ENCODE results near the gene VEPH1.

VEPH1 gene

GRCh38 chr3:157523814-157524213, 20.6 kb upstream of the VEPH1 start:
- DNase-seq (ENCODE audit: low spot score), result no peak

DNA sequence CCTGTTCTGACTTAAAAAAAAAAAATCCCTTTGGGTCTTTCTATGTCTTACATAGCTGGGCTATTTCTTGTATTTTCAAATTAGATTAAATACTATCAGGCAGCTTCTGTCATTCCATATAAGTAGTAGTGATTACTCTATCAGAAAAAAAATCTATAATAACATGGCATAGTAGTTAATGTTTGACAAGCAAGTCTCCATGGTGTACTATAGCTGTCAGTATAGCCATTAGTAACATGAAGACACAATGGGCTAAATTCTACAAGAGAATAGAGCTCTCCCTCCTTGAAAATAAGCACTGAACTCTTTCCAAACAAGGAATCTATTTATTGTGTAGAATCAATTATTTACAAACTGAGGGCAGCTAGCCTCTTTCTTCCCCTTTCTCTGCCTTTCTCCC, 19.4 kb upstream of the VEPH1 start:
- DNase-seq (ENCODE audit: low spot score), result no peak

- DNase-seq (ENCODE audit: low spot score), result no peak
Measured at GRCh38 chr3:157520485-157521150, 17.4 kb upstream of the VEPH1 start.

DNA sequence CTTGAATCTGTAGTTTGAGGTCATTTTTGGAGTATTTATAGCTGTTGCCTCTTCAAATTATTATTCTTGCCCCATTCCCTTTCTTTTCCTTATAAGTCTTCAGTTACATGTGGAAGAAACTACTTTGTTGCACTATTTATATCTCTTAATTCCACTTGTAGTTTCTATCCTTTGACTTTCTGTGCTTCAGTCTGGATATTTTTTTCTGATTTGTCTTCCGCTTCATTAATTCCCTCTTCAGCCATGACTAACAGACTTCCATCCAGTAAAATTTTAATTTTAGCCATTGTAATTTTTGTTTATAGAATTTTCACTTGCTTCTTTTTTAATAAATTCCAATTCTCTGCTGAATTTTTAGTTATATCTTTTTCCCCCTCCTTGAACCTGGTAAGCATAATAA, 15.7 kb upstream of the VEPH1 start:
- DNase-seq (ENCODE audit: low spot score), result no peak

DNA sequence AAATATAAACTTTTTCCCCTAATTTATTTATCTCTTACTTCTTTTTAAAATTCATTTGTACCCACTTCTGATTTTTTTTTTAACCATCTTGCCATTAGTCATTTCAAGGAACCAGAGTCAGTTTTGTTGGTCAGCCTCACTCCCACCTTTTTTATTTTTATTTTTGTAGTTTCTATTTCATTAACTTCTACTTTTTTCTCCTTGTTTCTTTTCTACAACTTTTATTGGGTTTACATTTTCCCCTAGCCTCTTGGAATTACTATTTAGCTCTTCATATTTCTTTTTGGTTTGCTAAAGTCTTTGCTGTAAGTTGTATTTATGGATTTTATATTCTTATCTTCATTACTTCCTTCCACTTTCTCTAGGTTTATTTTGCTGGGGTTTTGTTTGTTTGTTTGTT, 13.7 kb upstream of the VEPH1 start:
- no peak for DNase-seq (ENCODE audit: low spot score)

DNA sequence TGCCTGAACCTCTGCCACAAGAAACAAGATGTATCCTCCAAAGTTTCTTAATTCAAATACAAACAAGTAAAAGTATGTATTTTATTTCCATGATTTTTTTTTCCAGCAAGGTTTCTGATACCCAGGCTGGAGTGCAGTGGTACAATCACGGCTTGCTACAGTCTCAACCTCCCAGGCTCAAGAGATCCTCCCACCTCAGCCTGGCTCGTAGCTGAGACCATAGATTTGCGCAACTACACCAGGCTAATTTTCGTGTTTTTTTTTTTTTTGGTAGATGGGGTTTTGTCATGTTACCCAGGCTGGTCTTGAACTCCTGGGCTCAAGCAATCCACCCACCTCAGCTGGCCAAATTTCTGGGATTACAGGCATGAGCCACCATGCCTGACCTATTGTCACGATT, 12.2 kb upstream of the VEPH1 start:
- DNase-seq (ENCODE audit: low spot score), result no peak

- DNase-seq (ENCODE audit: low spot score), result no peak
Measured at GRCh38 chr3:157514371-157514895, 11.2 kb upstream of the VEPH1 start.

DNA sequence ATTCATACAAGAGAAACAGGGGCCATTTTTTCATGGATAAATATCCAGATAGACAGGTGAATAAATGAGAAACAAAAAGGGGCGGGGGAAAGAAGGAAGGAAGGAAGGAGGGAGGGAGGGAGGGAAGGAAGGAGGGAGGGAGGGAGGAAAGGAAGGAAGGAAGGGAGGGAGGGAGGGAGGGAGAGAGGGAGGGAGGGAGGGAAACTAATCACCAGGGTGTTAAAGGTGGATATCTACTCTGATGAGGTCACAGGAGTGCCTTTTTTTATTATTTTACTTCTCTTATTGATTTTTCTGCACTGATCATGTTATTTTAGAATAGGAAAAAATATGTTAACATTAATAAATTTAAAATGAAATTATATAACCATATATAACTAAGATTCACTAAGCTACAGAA, 10.4 kb upstream of the VEPH1 start:
- DNase-seq (ENCODE audit: low spot score), result no peak

DNA sequence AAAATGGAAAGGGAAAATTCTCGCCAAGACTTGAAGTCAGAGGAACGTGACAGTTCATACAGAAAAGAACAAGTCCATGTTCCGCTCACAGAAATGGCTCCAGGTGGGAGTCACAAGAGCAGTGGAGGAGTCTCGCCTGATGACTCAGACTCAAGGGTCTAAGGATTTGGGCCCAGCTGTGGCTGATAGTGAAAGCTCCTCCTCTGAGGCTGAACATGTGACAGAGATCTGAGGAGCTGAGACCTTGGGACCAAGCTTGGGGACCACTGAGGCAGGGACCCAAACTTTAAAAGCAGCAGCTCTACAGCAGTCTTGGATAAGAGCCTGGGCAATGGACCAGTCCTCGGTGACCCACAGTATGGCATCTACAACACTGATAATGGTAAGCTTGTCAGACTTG, 9.3 kb upstream of the VEPH1 start:
- DNase-seq (ENCODE audit: low spot score), result no peak

DNA sequence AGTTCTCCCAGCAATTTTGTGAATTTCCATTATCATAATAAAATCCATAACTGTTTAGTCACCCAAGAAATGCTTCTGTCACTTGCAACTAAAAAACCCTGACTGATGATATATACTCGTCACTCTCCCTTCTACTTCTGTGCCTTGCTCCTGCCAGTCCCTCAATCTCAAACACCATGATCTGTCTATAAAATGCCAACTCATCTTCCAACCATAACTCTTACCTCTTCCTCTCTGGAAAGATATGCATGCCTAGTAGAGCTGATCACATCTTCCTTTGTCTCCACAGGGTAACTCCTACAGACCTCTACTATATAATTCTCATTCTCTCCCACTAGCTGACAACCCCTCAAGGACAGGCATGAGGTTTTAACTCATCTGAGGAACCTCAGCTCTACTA, 5.2 kb upstream of the VEPH1 start:
- DNase-seq (ENCODE audit: low spot score), result no peak

- no peak for DNase-seq (ENCODE audit: low spot score)
Measured at GRCh38 chr3:157501863-157502262, 1.4 kb downstream of the VEPH1 start.

DNA sequence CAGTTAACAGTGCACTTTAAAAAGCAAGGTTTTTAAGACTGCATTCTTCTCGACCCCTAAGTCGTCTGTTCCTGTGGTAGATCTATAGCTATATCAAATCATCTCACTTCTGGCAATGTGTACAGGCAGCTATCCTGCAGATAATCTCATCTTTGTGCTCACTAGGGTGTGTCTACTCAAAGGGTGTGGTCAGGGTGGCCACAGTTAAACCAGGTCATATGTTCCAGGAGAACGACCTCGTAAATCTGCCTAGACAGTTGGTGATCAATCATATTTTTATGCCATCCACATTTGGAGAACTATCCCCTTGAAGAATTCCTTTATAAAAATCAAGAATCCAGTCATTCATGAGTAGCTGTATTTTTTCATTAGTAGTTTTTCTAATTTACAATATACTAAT, 3.0 kb downstream of the VEPH1 start:
- DNase-seq (ENCODE audit: low spot score), result peak; percentile 93

DNA sequence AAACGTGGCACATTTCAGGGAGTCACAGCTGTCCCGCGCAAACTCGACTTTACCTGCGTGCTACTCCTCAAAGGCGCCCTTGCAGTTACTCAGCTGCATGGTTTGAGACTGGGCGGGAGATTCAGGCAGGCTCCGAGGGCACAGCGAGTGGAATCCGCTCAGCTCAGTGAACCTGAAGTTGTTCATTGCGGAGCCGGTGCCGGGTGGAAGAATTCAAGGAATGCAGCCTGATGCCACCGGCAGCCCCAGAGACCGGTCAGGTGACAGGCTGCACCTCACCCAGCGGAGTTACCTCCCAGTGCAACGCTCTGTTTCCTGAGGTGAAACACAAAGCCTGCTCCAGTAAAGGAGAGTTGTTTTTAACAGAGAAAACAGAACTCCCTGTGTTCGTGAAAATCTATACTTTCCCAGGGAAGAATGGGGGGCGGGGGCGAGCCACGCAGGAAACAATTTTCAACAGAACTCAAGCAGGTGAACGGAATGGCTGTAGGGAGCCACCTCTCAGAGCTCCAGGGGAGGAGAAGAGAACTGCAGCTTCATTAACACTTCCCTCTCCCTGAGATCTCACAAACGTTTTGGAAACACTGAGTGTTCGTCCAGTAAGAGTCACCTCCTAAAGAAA, 3.8 kb downstream of the VEPH1 start:
- DNase-seq (ENCODE audit: low spot score), result peak; percentile 95

DNA sequence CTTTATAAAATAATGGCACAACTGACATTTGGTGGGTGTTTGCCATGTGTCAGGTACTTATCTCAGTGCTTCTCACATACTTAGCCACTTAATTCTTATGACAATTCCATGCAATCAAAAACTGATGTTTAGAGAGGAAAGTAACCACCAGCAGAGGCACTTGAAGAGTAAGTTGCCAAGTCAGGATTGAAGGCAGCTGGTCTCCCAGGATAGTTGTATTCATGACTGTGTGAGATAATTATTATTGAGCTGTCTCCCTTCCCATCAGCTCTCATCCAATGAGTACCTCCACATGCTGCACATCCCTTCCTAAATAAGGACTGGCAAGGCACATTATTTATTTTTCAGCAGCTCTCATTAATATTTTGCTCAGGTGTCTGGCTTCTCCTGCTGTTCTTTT, 4.8 kb downstream of the VEPH1 start:
- DNase-seq (ENCODE audit: low spot score), result no peak

DNA sequence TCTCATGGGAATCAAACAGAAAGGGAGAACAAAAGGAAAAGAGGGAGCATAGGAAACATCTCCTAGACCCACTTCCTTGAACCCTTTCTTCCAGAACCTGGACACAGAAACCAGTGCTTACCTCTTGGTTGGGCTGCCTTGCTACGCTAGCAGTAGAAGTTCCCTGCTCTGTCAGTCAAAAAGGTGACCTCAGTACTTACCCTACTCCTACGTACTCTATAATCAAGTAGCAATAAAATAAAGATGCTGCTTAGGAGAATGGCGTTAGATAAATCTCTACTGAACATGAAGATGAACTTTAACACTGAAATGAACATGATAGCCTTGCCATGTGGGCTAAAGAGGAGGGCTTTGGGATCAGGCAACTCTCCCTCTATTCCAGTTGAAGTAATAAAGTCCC, 7.4 kb downstream of the VEPH1 start:
- no peak for DNase-seq (ENCODE audit: low spot score)

- peak; percentile 92 for DNase-seq (ENCODE audit: low spot score)
Measured at GRCh38 chr3:157494581-157495281, 8.5 kb downstream of the VEPH1 start.

DNA sequence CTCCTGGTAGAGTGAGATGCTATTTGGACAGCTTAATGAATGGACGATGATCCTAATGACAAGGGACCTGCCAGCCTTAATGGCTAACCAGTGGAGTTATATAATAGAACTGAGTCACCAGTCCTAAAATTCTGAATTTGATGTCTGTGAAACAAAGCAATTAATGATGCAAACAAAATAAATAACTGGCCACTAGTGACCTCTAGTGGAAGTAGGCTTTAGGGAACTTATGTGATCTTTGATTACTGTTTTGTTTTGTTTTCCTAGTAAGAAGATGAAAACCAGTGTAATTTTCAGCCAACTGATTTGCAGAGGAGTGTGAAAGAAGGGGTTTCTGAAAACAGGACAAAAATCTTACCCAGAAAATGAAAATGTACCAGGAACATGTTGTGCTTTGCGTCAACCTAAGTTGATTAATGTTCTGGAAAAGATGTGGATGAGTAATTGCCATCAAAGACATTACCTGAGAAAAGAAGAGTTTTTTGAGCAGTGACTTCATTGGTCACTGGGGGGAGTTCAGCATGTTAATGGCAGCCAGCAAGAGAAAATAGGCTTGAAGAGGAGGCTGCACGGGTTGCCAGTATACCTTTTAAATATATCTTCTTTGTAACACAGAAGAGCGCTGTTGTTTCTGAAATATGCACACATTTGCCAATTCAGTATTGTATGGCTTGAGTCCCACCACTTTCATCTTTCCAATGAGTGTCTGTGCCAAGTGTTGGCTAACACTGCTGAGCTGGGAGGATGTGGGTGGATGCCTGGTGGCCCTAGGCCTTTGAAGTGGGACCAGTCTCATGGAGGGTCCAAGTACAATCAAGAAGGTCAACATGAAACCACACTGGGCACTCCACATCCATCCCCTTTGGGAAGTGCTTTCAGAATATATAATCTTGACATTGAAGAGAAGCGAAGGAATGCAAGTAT, 9.3 kb downstream of the VEPH1 start:
- peak; percentile 95 for DNase-seq (ENCODE audit: low spot score)

GRCh38 chr3:157491136-157491535, 12.1 kb downstream of the VEPH1 start:
- DNase-seq (ENCODE audit: low spot score), result no peak

DNA sequence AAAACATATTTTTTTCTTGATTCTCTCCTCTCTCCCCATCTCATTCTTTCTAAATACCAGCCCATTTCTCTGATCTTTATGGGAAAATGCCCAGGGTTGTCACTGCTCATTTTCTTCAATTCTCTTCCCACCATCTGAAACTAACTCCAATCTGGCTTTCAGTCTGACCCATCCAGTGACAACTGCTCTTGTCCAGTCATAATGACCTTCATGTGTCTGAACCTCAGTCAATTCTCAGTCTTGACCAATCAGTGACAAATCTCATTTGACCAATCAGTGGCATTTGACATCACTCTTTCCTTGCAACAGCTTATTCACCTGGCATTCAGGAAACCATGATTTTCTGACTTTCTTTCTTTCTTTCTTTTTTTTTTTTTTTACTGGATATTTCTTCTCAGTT, 15.1 kb downstream of the VEPH1 start:
- no peak for DNase-seq (ENCODE audit: low spot score)

GRCh38 chr3:157487339-157487738, 15.9 kb downstream of the VEPH1 start:
- DNase-seq (ENCODE audit: low spot score), result no peak

DNA sequence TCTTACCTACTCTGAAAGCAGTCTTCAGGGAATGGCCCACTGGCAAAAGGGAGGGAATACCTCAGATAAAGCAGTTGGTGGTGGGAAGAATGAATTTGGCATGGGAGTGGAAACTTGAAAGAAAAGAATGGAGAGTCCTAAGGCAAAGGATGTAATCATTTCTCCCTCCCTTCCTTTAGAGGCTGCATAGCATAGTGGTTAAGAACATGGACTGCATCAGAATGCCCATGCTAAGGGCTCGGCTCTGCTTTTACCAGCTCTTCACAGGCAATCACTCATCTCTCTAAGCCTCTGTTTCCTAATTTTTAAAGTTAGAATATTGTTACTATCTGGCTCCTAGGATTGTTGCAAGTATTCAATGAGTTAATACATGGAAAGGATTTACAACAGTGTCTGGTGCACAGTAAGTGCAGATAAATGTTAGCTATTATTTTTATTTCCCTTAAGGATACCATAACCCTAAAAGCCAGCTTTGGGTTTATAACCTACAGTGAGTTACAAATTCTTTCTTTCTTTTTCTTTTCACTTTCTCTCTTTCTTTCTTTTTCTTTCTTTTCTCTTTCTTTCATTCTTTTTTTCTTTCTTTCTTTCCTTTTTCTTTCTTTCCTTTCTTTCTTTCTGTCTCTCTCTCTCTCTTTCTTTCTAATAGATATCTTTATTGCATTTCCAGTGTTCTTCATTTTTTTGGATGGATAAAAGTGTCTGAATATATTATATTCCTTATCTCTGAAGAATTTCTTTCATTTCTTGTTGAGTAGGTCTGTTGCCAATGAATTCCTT, 23.6 kb downstream of the VEPH1 start:
- no peak for DNase-seq (ENCODE audit: low spot score)

All from SW480 (cell line).